Measurements from ENCODE around the gene TREM2. TPM values are rescaled to one million over a fixed set of nuclear protein-coding genes. Genes with fewer than 3 reads are reported as not detected.

The TREM2 gene
- polyA plus RNA-seq, 1 donor from 2014 or later, result not detected

DNA sequence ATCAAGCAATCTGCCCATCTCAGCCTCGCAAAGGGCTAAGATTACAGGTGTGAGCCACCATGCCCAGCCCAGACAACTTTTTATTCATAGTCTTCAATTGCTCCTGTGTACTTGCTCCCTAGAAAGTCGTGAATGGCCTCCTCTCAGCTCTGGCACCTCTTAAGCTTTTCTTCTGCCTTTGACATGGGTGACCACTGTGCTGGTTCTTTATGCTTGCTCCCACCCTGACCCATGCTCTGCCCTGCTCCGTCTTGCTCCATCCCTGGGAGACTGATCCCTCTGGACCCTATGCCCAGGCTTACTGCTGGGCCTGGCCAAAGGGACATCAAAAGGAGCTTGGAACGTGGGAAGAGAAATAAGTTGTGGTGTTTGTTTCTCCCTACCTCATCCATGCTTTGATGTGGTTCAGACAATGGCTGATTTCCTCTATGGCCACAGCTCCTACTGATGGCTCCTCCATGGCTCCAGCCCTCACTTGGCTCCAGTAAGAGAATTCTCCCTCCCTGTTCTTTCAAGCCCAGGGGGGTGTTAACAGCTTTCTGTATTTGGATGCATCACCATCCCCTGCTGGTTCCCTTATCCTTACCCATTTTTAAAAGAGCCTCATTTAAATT, 7.7 kb upstream of the TREM2 start:
- Histone ChIP-seq H3K4me3 (ENCODE audit: low read length) (no peak overlapping the region), H3K79me2 (replicated peaks; ENCODE audit: insufficient read depth, low read length) (no peaks in the 10 kb centered on the region), H3K9me3 (ENCODE audit: low read length) (no peaks in the 10 kb centered on the region), H3K9ac (ENCODE audit: low read length) (no peak overlapping the region), H2AFZ (ENCODE audit: low read depth, low read length) (no peak overlapping the region), H3K4me2 (ENCODE audit: low read length) (no peak overlapping the region), H4K20me1 (ENCODE audit: insufficient read depth) (no peaks in the 10 kb centered on the region), H3K9me2 (ENCODE audit: insufficient read depth, low read length) (no peaks in the 10 kb centered on the region), H3K36me3 (ENCODE audit: insufficient read depth, low read length) (no peaks in the 10 kb centered on the region), H3K27me3 (ENCODE audit: insufficient read depth, low read depth, low read length) (no peaks in the 10 kb centered on the region), H3K27ac (ENCODE audit: low read length) (no peak overlapping the region), H3F3A (ENCODE audit: insufficient read depth, low read length, poor library complexity, severe bottlenecking) (no peaks in the 10 kb centered on the region)
- TF ChIP-seq RAD21 (conservative IDR thresholded peaks at IDR 0.05) (no peak), EZH2 (IDR thresholded peaks at IDR 0.05; ENCODE audit: borderline replicate concordance, insufficient read depth, low read length, poor library complexity, severe bottlenecking) (no peak), SMC3 (conservative IDR thresholded peaks at IDR 0.05; ENCODE audit: poor library complexity) (no peak), POLR2AphosphoS5 (IDR thresholded peaks at IDR 0.05) (no peak)

DNA sequence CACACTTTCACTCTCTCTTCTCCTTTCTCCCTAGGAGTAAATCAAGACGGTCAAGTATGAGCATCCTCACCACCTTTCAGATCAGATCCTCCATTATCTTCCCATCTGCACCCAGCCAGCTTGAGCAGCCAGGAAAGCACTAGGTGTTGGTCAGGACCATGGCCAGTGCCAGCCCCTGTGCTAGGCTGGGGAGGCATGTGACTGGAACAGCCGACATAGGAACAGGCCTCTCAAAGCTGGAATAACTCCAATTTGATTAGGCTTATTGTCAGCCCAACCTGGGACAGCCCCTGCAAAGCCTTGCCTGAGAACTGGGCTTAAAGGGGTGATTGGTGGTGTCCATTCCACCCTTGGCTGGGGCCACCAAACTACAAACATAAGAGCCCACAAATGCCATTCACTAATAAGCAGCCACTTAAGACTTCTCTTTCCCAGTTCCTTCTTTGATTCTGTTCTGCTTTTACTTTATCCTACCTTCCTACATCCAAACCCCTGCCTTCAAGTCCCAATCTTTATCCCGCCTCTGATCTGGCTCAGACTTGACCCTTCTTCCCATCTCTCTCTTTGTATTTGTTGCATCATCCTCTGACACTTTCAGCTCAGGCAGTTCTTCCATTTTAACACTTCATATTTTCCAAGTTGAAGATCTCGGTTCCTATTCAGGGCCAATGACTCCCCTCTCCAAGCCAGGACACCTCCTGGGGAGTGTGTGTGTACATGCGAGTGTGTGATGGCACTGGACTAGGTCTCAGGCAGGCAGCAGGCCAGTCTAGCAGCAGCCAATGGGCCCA, 4.5 kb upstream of the TREM2 start:
- no peaks in the 10 kb centered on the region for H3K9me2 ChIP-seq (ENCODE audit: insufficient read depth, low read length)
- no peaks in the 10 kb centered on the region for H3K27me3 ChIP-seq (ENCODE audit: insufficient read depth, low read depth, low read length)
- H3K9me3 ChIP-seq (ENCODE audit: low read length), result no peaks in the 10 kb centered on the region
- no peak overlapping the region for H3K27ac ChIP-seq (ENCODE audit: low read length)
- TF ChIP-seq RAD21 (conservative IDR thresholded peaks at IDR 0.05) (no peak), TAF1 (IDR thresholded peaks at IDR 0.05; ENCODE audit: low read depth) (no peak), EP300 (conservative IDR thresholded peaks at IDR 0.05; ENCODE audit: poor library complexity, severe bottlenecking) (no peak), SMC3 (conservative IDR thresholded peaks at IDR 0.05; ENCODE audit: poor library complexity) (no peak), EZH2 (IDR thresholded peaks at IDR 0.05; ENCODE audit: borderline replicate concordance, insufficient read depth, low read length, poor library complexity, severe bottlenecking) (no peak), MXI1 (conservative IDR thresholded peaks at IDR 0.05; ENCODE audit: poor library complexity, severe bottlenecking) (no peak), POLR2AphosphoS5 (IDR thresholded peaks at IDR 0.05) (no peak)
- TF ChIP-seq, protein P1, sequence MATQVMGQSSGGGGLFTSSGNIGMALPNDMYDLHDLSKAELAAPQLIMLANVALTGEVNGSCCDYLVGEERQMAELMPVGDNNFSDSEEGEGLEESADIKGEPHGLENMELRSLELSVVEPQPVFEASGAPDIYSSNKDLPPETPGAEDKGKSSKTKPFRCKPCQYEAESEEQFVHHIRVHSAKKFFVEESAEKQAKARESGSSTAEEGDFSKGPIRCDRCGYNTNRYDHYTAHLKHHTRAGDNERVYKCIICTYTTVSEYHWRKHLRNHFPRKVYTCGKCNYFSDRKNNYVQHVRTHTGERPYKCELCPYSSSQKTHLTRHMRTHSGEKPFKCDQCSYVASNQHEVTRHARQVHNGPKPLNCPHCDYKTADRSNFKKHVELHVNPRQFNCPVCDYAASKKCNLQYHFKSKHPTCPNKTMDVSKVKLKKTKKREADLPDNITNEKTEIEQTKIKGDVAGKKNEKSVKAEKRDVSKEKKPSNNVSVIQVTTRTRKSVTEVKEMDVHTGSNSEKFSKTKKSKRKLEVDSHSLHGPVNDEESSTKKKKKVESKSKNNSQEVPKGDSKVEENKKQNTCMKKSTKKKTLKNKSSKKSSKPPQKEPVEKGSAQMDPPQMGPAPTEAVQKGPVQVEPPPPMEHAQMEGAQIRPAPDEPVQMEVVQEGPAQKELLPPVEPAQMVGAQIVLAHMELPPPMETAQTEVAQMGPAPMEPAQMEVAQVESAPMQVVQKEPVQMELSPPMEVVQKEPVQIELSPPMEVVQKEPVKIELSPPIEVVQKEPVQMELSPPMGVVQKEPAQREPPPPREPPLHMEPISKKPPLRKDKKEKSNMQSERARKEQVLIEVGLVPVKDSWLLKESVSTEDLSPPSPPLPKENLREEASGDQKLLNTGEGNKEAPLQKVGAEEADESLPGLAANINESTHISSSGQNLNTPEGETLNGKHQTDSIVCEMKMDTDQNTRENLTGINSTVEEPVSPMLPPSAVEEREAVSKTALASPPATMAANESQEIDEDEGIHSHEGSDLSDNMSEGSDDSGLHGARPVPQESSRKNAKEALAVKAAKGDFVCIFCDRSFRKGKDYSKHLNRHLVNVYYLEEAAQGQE (IDR thresholded peaks at IDR 0.05; ENCODE audit: borderline replicate concordance), result no peak
- TF ChIP-seq, protein P2, sequence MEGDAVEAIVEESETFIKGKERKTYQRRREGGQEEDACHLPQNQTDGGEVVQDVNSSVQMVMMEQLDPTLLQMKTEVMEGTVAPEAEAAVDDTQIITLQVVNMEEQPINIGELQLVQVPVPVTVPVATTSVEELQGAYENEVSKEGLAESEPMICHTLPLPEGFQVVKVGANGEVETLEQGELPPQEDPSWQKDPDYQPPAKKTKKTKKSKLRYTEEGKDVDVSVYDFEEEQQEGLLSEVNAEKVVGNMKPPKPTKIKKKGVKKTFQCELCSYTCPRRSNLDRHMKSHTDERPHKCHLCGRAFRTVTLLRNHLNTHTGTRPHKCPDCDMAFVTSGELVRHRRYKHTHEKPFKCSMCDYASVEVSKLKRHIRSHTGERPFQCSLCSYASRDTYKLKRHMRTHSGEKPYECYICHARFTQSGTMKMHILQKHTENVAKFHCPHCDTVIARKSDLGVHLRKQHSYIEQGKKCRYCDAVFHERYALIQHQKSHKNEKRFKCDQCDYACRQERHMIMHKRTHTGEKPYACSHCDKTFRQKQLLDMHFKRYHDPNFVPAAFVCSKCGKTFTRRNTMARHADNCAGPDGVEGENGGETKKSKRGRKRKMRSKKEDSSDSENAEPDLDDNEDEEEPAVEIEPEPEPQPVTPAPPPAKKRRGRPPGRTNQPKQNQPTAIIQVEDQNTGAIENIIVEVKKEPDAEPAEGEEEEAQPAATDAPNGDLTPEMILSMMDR (IDR thresholded peaks at IDR 0.05; ENCODE audit: poor library complexity, severe bottlenecking), result no peak
- H3K36me3 ChIP-seq (ENCODE audit: insufficient read depth, low read length), result no peaks in the 10 kb centered on the region
- H3K4me2 ChIP-seq (ENCODE audit: low read length), result no peak overlapping the region
- H3K9ac ChIP-seq (ENCODE audit: low read length), result no peak overlapping the region
- no peaks in the 10 kb centered on the region for H4K20me1 ChIP-seq (ENCODE audit: insufficient read depth)
- H2AFZ ChIP-seq (ENCODE audit: low read depth, low read length), result no peak overlapping the region
- H3F3A ChIP-seq (ENCODE audit: insufficient read depth, low read length, poor library complexity, severe bottlenecking), result no peaks in the 10 kb centered on the region
- no peaks in the 10 kb centered on the region for H3K79me2 ChIP-seq (replicated peaks; ENCODE audit: insufficient read depth, low read length)
- no peak overlapping the region for H3K4me3 ChIP-seq (ENCODE audit: low read length)
